Colonic mucosa (tissue), 4 donors: ENCODE measurements around the gene FOXA3. TPM values are rescaled to one million over a fixed set of nuclear protein-coding genes. Genes with fewer than 3 reads are reported as not detected.

Source experiments
- DNase-seq: peaks from one replicate; pipeline ENCODE4 v3.0.0-alpha.2; 2020
- H3K27ac ChIP-seq: fragments of 200-600 bp; one replicate; pipeline ENCODE4 v1.8.0; 2021
- H3K27me3 ChIP-seq: fragments of 200-600 bp; one replicate; pipeline ENCODE4 v1.8.0; 2021
- H3K36me3 ChIP-seq: fragments of 200-600 bp; one replicate; pipeline ENCODE4 v1.8.0; 2021
- H3K4me1 ChIP-seq: fragments of 200-600 bp; one replicate; pipeline ENCODE4 v1.8.0; 2021; ENCODE audit warnings: mild to moderate bottlenecking
- H3K4me3 ChIP-seq: fragments of 200-600 bp; one replicate; pipeline ENCODE4 v1.8.0; 2021
- H3K9ac ChIP-seq, 2 donors: one replicate each; pipeline ENCODE4 v1.7.0; 2013; ENCODE audit warnings: control low read depth in 2 of 2, low read depth in 2 of 2, low read length in 2 of 2
- H3K9me3 ChIP-seq: fragments of 200-600 bp; one replicate; pipeline ENCODE4 v1.8.0; 2021
- intact Hi-C: fragments of 100-400 bp; cut with DNase I; formaldehyde crosslinking; loops from one replicate; pipeline ENCODE4 v1.14.1; 2022
- total RNA-seq, 2 donors: library from RNA; stranded (reverse); fragmentation: NEBNext Ultra II Directional in 1 of 2; extraction: Animal tissue kit (Norgen Biotek cat#: 25700) in 1 of 2; gene quantifications; one replicate each; pipeline ENCODE4 v1.2.1, GENCODE V29; 2021
- TF ChIP-seq, protein P1 (sequence below): fragments of 200-600 bp; IDR thresholded peaks from one replicate; pipeline ENCODE4 v1.8.0; 2022; ENCODE audit warnings: antibody characterized with exemption, mild to moderate bottlenecking
- donor health status: healthy.
- donor health status: DM: no; HTN: no; CAD: no.
- donor health status: DM: no; HTN: no; CAD: no.

Gene FOXA3
- total RNA-seq, 2 donors from 2014 or later: 48.5 to 55.9 TPM

DNA sequence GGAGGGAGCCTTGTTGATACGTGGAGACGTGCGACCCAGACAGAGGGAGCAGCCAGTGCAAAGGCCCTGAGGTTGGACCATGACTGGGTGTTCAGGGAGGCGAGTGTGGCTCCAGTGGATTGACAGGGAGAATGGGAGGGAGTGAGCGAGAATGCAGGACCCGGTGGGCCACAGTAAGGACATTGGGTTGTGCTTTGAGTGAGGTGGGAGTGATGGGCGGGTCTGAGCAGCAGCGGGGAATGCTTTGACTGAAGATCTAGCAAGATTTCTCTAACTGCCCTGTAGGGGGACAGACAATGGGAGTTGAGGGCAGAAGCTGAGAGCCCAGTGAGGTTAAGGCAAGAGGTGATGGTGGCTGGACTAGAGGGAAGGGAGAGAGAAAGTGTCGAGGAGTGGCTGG, 58.2 kb downstream of the FOXA3 start:
- Histone ChIP-seq H3K27me3 (no peaks in the 10 kb centered on the region), H3K9ac (no peak overlapping the region), H3K4me1 (no peaks in the 10 kb centered on the region), H3K36me3 (no peaks in the 10 kb centered on the region), H3K27ac (no peak overlapping the region), H3K4me3 (no peak overlapping the region), H3K9me3 (no peaks in the 10 kb centered on the region)
- no peak for DNase-seq
- TF ChIP-seq, protein P1, sequence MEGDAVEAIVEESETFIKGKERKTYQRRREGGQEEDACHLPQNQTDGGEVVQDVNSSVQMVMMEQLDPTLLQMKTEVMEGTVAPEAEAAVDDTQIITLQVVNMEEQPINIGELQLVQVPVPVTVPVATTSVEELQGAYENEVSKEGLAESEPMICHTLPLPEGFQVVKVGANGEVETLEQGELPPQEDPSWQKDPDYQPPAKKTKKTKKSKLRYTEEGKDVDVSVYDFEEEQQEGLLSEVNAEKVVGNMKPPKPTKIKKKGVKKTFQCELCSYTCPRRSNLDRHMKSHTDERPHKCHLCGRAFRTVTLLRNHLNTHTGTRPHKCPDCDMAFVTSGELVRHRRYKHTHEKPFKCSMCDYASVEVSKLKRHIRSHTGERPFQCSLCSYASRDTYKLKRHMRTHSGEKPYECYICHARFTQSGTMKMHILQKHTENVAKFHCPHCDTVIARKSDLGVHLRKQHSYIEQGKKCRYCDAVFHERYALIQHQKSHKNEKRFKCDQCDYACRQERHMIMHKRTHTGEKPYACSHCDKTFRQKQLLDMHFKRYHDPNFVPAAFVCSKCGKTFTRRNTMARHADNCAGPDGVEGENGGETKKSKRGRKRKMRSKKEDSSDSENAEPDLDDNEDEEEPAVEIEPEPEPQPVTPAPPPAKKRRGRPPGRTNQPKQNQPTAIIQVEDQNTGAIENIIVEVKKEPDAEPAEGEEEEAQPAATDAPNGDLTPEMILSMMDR: no peak
- intact Hi-C loops: no loop called here

Other genes starting within 250 kb of the FOXA3 start
- gene EML2, start 224.9 kb upstream of the FOXA3 start, total RNA-seq: 100 to 1,000 TPM in 1 of 2 donors, 10 to 100 TPM in 1; 96.2 to 106 TPM
- 1 to 10 TPM; 8.3 to 9.5 TPM for gene GIPR, start 196.1 kb upstream of the FOXA3 start, total RNA-seq
- gene SNRPD2, start 172.4 kb upstream of the FOXA3 start, total RNA-seq: 100 to 1,000 TPM; 269 to 484 TPM
- gene QPCTL, start 171.7 kb upstream of the FOXA3 start, total RNA-seq: 10 to 100 TPM; 10.7 to 11.2 TPM
- 10 to 100 TPM; 28.3 to 28.8 TPM for gene FBXO46, start 133.4 kb upstream of the FOXA3 start, total RNA-seq
- not detected for gene MEIOSIN, start 130.9 kb upstream of the FOXA3 start, total RNA-seq
- gene SIX5, start 95.1 kb upstream of the FOXA3 start, total RNA-seq: 10 to 100 TPM; 11.0 to 15.8 TPM
- gene DMPK, start 81.8 kb upstream of the FOXA3 start, total RNA-seq: 10 to 100 TPM; 30.6 to 36.0 TPM
- 10 to 100 TPM; 29.1 to 43.6 TPM for gene DMWD, start 71.5 kb upstream of the FOXA3 start, total RNA-seq
- gene RSPH6A, start 49.0 kb upstream of the FOXA3 start, total RNA-seq: under 1 TPM in 1 of 2 donors, not detected in 1; 0.12 TPM
- gene SYMPK, start 1.2 kb upstream of the FOXA3 start, total RNA-seq: 100 to 1,000 TPM in 1 of 2 donors, 10 to 100 TPM in 1; 55.7 to 101 TPM
- 10 to 100 TPM; 20.3 to 29.7 TPM for gene IRF2BP1, start 21.8 kb downstream of the FOXA3 start, total RNA-seq
- gene MYPOP, start 38.3 kb downstream of the FOXA3 start, total RNA-seq: 1 to 10 TPM; 8.9 to 9.0 TPM
- gene NANOS2, start 50.5 kb downstream of the FOXA3 start, total RNA-seq: not detected
- gene NOVA2, start 109.5 kb downstream of the FOXA3 start, total RNA-seq: 1 to 10 TPM in 1 of 2 donors, under 1 TPM in 1; 0.72 to 1.1 TPM
- gene CCDC61, start 131.1 kb downstream of the FOXA3 start, total RNA-seq: 10 to 100 TPM; 14.4 to 32.2 TPM
- not detected for gene PGLYRP1, start 158.7 kb downstream of the FOXA3 start, total RNA-seq
- not detected for gene IGFL4, start 176.7 kb downstream of the FOXA3 start, total RNA-seq